ENCODE data around the gene ZNRF1. TPM values are rescaled to one million over a fixed set of nuclear protein-coding genes. Genes with fewer than 3 reads are reported as not detected.

Gene ZNRF1
- total RNA-seq, 1 experiment from 2014 or later: 10.5 TPM

DNA sequence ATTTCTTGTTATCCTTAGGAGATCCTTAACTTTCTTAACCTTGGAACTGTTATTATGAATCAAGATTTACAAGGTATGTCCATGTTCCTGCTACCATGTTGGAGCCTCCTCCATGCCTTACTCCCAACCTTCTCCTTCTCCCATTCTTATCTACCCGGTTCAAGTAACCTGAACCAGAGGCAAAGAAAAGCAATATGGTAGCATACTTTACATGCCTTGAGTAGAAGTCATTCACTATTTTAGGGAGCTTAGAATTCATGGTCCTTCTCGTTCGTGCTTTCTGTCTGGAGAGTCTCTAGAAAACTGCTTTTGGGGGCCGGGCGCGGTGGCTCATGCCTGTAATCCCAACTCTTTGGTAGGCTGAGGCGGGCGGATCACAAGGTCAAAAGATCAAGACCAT, 80.1 kb downstream of the ZNRF1 start:
- no peaks in the 10 kb centered on the region for H3K9me3 Mint-ChIP-seq (ENCODE audit: unreplicated experiment)
- intact Hi-C loops (cut with micrococcal nuclease): no loop called here

DNA sequence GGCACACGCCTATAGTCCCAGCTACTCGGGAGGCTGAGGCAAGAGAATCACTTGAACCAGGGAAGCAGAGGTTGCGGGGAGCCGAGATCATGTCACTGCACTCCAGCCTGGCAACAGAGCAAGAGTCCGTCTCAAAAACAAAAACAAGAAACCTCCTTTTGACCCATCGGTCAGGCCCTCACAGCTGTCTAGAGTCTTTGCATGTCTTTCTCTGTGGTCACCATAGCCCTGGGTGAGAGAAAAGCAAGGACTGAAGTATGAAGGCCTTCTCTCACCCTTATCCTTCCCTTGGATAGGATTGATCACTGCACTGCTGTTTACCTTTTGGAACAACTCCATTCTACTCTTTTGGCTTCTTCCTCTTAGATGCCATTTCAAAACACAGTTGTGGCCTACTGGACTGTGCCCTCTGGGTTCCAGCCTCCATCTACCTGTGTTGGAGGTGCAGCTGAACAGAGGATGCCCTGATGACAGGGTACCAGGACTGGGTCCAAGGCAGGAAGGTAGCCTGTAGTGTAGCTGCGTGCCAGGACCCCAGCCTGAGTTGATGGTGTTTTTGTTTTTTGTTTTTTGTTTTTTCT, 80.6 kb downstream of the ZNRF1 start:
- no peak overlapping the region for H3K4me3 Mint-ChIP-seq (ENCODE audit: unreplicated experiment)
- no peak overlapping the region for H3K27ac Mint-ChIP-seq (ENCODE audit: low read depth, unreplicated experiment)
- TF ChIP-seq, protein P1, sequence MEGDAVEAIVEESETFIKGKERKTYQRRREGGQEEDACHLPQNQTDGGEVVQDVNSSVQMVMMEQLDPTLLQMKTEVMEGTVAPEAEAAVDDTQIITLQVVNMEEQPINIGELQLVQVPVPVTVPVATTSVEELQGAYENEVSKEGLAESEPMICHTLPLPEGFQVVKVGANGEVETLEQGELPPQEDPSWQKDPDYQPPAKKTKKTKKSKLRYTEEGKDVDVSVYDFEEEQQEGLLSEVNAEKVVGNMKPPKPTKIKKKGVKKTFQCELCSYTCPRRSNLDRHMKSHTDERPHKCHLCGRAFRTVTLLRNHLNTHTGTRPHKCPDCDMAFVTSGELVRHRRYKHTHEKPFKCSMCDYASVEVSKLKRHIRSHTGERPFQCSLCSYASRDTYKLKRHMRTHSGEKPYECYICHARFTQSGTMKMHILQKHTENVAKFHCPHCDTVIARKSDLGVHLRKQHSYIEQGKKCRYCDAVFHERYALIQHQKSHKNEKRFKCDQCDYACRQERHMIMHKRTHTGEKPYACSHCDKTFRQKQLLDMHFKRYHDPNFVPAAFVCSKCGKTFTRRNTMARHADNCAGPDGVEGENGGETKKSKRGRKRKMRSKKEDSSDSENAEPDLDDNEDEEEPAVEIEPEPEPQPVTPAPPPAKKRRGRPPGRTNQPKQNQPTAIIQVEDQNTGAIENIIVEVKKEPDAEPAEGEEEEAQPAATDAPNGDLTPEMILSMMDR (IDR thresholded peaks at IDR 0.05; ENCODE audit: unreplicated experiment): no peak
- H3K9me3 Mint-ChIP-seq (ENCODE audit: unreplicated experiment): no peaks in the 10 kb centered on the region
- ChIA-PET POLR2A (interaction anchor here (0.7 kb wide), 1 partner anchor 14 kb away, joined by 3 read pairs; no protein-coding TSS in a partner anchor), CTCF (interaction anchor here (0.5 to 0.8 kb wide), 2 partner anchors 74 to 950 kb away, joined by 3 read pairs; no protein-coding TSS in a partner anchor)
- H3K36me3 Mint-ChIP-seq (ENCODE audit: insufficient read depth, unreplicated experiment): no peaks in the 10 kb centered on the region
- no peaks in the 10 kb centered on the region for H3K27me3 Mint-ChIP-seq (ENCODE audit: insufficient read depth, unreplicated experiment)
- intact Hi-C loops (cut with micrococcal nuclease): no loop called here
- DNase-seq (ENCODE audit: unreplicated experiment): no peak
- no TSS peak for BruUV-seq (replicated peaks)
- no peaks in the 10 kb centered on the region for H3K4me1 Mint-ChIP-seq (ENCODE audit: insufficient read depth, unreplicated experiment)

More for the DNA sequence above, 80.1 kb downstream of the ZNRF1 start:
- Mint-ChIP-seq H3K36me3 (ENCODE audit: insufficient read depth, unreplicated experiment) (no peaks in the 10 kb centered on the region), H3K27ac (ENCODE audit: low read depth, unreplicated experiment) (no peak overlapping the region), H3K4me1 (ENCODE audit: insufficient read depth, unreplicated experiment) (no peaks in the 10 kb centered on the region), H3K4me3 (ENCODE audit: unreplicated experiment) (no peak overlapping the region), H3K27me3 (ENCODE audit: insufficient read depth, unreplicated experiment) (no peaks in the 10 kb centered on the region)
- TF ChIP-seq, protein P1 (IDR thresholded peaks at IDR 0.05; ENCODE audit: unreplicated experiment): no peak
- BruUV-seq (replicated peaks): no TSS peak
- no peak for DNase-seq (ENCODE audit: unreplicated experiment)
- POLR2A ChIA-PET: no interaction called here
- CTCF ChIA-PET: no interaction called here

DNA sequence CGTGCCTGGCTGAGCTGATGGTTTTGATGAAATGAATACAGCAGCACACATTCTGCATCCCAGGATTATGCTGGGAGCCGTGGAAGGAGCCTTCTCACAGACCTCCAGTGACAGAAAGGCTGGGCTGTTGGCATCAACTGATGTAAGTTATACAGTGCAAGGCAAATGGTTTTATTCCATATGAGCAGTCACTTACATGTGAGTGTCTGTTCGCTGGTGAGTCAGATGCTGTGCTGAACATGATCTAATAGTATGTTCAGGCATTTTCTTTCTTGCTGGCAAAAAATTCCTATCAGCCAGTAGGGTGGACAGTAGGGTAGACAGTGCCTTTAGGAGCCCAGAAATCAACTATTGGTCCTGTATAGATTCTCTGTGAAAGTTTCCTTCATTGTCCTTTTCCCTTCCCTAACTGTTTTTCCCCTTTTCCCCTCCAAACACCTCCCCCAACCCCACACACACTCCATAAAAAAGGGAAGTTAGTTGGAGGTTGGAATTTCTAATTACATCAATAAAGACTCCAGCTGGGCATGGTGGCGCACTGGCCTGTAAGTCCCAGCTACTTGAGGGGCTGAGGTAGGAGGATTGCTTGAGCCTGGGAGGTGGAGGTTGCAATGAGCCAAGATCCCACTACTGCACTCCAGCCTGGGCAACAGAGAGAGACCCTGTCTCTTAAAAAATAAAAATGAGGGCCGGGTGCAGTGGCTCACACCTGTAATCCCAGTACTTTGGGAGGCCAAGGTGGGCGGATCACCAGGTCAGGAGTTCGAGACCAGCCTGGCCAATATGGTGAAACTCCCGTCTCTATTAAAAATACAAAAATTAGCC, 81.6 kb downstream of the ZNRF1 start:
- no peaks in the 10 kb centered on the region for H3K27me3 Mint-ChIP-seq (ENCODE audit: insufficient read depth, unreplicated experiment)
- no peak overlapping the region for H3K27ac Mint-ChIP-seq (ENCODE audit: low read depth, unreplicated experiment)
- no peak for DNase-seq (ENCODE audit: unreplicated experiment)
- H3K9me3 Mint-ChIP-seq (ENCODE audit: unreplicated experiment): no peaks in the 10 kb centered on the region
- BruUV-seq (replicated peaks): no TSS peak
- POLR2A ChIA-PET: interaction anchor here (0.7 kb wide), 1 partner anchor 15 kb away, joined by 3 read pairs; no protein-coding TSS in a partner anchor
- H3K36me3 Mint-ChIP-seq (ENCODE audit: insufficient read depth, unreplicated experiment): no peaks in the 10 kb centered on the region
- TF ChIP-seq, protein P1 (IDR thresholded peaks at IDR 0.05; ENCODE audit: unreplicated experiment): no peak
- CTCF ChIA-PET: interaction anchor here (0.5 to 0.8 kb wide), 3 partner anchors 9 to 951 kb away, joined by 3 to 9 read pairs (median 3); no protein-coding TSS in a partner anchor
- no peak overlapping the region for H3K4me3 Mint-ChIP-seq (ENCODE audit: unreplicated experiment)
- no peaks in the 10 kb centered on the region for H3K4me1 Mint-ChIP-seq (ENCODE audit: insufficient read depth, unreplicated experiment)
- intact Hi-C loops (cut with micrococcal nuclease): no loop called here

DNA sequence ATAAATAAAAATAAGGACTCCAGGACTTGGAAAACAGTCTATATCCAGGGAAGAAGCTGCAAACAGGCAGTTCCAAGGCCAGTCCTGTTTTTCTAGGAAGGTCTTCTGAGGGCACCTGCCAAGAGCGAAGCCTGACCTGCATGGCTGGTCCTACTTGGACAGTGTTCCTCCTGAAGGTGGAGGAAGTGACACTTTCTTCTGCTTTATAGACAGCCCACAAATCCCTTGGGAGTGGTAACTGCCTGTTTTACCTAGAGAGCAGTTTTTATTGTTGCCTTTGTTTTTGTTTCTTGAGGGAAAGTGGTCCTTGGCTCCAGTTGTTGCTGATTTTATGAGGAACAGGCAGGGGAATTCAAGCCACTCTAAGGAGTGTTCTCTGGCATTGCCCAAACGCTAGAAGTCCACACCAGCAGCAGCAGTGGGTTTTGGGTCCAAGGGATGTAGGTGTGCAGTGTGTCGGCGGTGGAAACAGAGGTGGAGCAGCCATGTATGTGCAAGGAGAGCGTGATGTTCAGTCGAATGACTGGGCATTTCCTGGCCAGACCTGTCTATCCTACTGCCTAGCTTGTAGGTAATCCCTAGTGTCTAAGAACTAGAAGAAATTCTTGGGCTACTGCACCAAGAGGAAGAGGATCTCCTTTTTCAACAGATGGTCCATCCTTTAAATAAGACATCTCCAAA, 82.5 kb downstream of the ZNRF1 start:
- POLR2A ChIA-PET: no interaction called here
- no peaks in the 10 kb centered on the region for H3K36me3 Mint-ChIP-seq (ENCODE audit: insufficient read depth, unreplicated experiment)
- H3K4me3 Mint-ChIP-seq (ENCODE audit: unreplicated experiment): no peak overlapping the region
- CTCF ChIA-PET: interaction anchor here (0.6 kb wide), 2 partner anchors 10 to 31 kb away, joined by 4 to 9 read pairs; no protein-coding TSS in a partner anchor
- no peak for DNase-seq (ENCODE audit: unreplicated experiment)
- intact Hi-C loops (cut with micrococcal nuclease): no loop called here
- H3K27ac Mint-ChIP-seq (ENCODE audit: low read depth, unreplicated experiment): no peak overlapping the region
- BruUV-seq (replicated peaks): no TSS peak
- H3K4me1 Mint-ChIP-seq (ENCODE audit: insufficient read depth, unreplicated experiment): peaks cover 3% of the 10 kb centered on the region
- TF ChIP-seq, protein P1 (IDR thresholded peaks at IDR 0.05; ENCODE audit: unreplicated experiment): no peak
- no peaks in the 10 kb centered on the region for H3K27me3 Mint-ChIP-seq (ENCODE audit: insufficient read depth, unreplicated experiment)
- no peaks in the 10 kb centered on the region for H3K9me3 Mint-ChIP-seq (ENCODE audit: unreplicated experiment)

Measured in MCF 10A (cell line).